SK-N-SH treated with all-trans-retinoic acid at 6 μM for 48 hours (cell line): ENCODE results near the gene SPDYE6.
"Not testable (repeated sequence)": the region's sequence is repeated elsewhere in the genome, so short reads cannot be mapped to it uniquely, and the experiment has no call there.

Experiments
- ARNTL ChIP-seq: fragments of 450-650 bp; formaldehyde crosslinking; IDR thresholded peaks from 2 replicates; pipeline ENCODE4 v1.5.0; 2020; ENCODE audit warnings: low read depth, mild to moderate bottlenecking, moderate library complexity, borderline replicate concordance
- CREB5 ChIP-seq: fragments of 250-450 bp; sonication (Bioruptor Pico); IDR thresholded peaks from 2 replicates; pipeline ENCODE4 v1.5.1; 2020; ENCODE audit warnings: low read depth, mild to moderate bottlenecking, moderate library complexity
- CSDC2 ChIP-seq: fragments of 250-450 bp; sonication (Bioruptor Pico); IDR thresholded peaks from 2 replicates; pipeline ENCODE4 v1.5.0; 2020; ENCODE audit warnings: mild to moderate bottlenecking, moderate library complexity
- ESRRG ChIP-seq: fragments of 250-450 bp; sonication (Bioruptor Pico); IDR thresholded peaks from 2 replicates; pipeline ENCODE4 v1.6.1; 2021; ENCODE audit warnings: mild to moderate bottlenecking
- ISL1 ChIP-seq: fragments of 250-450 bp; sonication (Bioruptor Pico); IDR thresholded peaks from 2 replicates; pipeline ENCODE4 v2.1.2; 2022; ENCODE audit warnings: mild to moderate bottlenecking, moderate library complexity
- OSR1 ChIP-seq: fragments of 250-450 bp; sonication (Bioruptor Pico); IDR thresholded peaks from 2 replicates; pipeline ENCODE4 v1.8.0; 2022; ENCODE audit warnings: moderate library complexity, mild to moderate bottlenecking, inconsistent platforms
- PATZ1 ChIP-seq: fragments of 250-450 bp; sonication (Bioruptor Pico); IDR thresholded peaks from 2 replicates; pipeline ENCODE4 v1.8.0; 2020; ENCODE audit warnings: mild to moderate bottlenecking, moderate library complexity, borderline replicate concordance
- POU6F1 ChIP-seq: fragments of 250-450 bp; sonication (Bioruptor Pico); IDR thresholded peaks from 2 replicates; pipeline ENCODE4 v1.8.0; 2021; ENCODE audit warnings: low read depth, mild to moderate bottlenecking, moderate library complexity, borderline replicate concordance
- RARB ChIP-seq: fragments of 250-450 bp; sonication (Bioruptor Pico); IDR thresholded peaks from 2 replicates; pipeline ENCODE4 v1.8.0; 2021; ENCODE audit warnings: mild to moderate bottlenecking, moderate library complexity
- SNAI2 ChIP-seq: fragments of 250-450 bp; sonication (Bioruptor Pico); IDR thresholded peaks from 2 replicates; pipeline ENCODE4 v1.5.0; 2020; ENCODE audit warnings: mild to moderate bottlenecking, moderate library complexity
- ZFP3 ChIP-seq: fragments of 250-450 bp; sonication (Bioruptor Pico); IDR thresholded peaks from 2 replicates; pipeline ENCODE4 v1.5.0; 2020; ENCODE audit warnings: mild to moderate bottlenecking, moderate library complexity
- ZNF8 ChIP-seq: fragments of 450-650 bp; formaldehyde crosslinking; IDR thresholded peaks from 2 replicates; pipeline ENCODE4 v1.5.0; 2020; ENCODE audit warnings: mild to moderate bottlenecking, moderate library complexity

- not testable (repeated sequence) for TF ChIP-seq PATZ1 (CRISPR knock-in tag); CREB5; OSR1 (CRISPR knock-in tag); ISL1 (CRISPR knock-in tag); ESRRG (CRISPR knock-in tag); RARB (CRISPR knock-in tag); ARNTL; SNAI2 (CRISPR knock-in tag); POU6F1 (CRISPR knock-in tag); ZFP3 (CRISPR knock-in tag); ZNF8 (CRISPR knock-in tag); CSDC2 (CRISPR knock-in tag)
Observed at GRCh38 chr7:102340599-102341368, 15.5 kb downstream of the SPDYE6 start.
